GM21526 (cell line): Measurements from ENCODE around the gene DCT.
A peak's percentile ranks its signal among the peaks of the same experiment; 100 is the strongest.

Source experiments
- ATAC-seq: cut with Tn5 transposase; IDR thresholded peaks from one replicate; pipeline ENCODE4 v1.9.1; 2021; ENCODE audit warnings: moderate library complexity; ENCODE audit not compliant: unreplicated experiment, low FRiP score

DCT gene

GRCh38 chr13:94455414-94455813, 24.1 kb downstream of the DCT start:
- ATAC-seq, result no peak

- ATAC-seq, result no peak
Observed at GRCh38 chr13:94454906-94455305, 24.6 kb downstream of the DCT start.

GRCh38 chr13:94454334-94454733, 25.1 kb downstream of the DCT start:
- no peak for ATAC-seq

- ATAC-seq, result no peak
Observed at GRCh38 chr13:94444826-94445225, 34.7 kb downstream of the DCT start.

GRCh38 chr13:94435604-94436226, 43.8 kb downstream of the DCT start:
- ATAC-seq, result no peak

GRCh38 chr13:94433055-94433961, 46.2 kb downstream of the DCT start:
- no peak for ATAC-seq

- ATAC-seq, result no peak
Observed at GRCh38 chr13:94431987-94432386, 47.5 kb downstream of the DCT start.

GRCh38 chr13:94431574-94431973, 47.9 kb downstream of the DCT start:
- no peak for ATAC-seq

- no peak for ATAC-seq
Observed at GRCh38 chr13:94427313-94427953, 52.0 kb downstream of the DCT start.

- no peak for ATAC-seq
Observed at GRCh38 chr13:94419925-94420305, 59.6 kb downstream of the DCT start.

- peak; percentile 53 for ATAC-seq
Observed at GRCh38 chr13:94419304-94419924, 60.1 kb downstream of the DCT start.

- no peak for ATAC-seq
Observed at GRCh38 chr13:94417294-94417693, 62.2 kb downstream of the DCT start.

- ATAC-seq, result no peak
Observed at GRCh38 chr13:94416454-94417080, 62.9 kb downstream of the DCT start.

GRCh38 chr13:94415500-94416237, 63.8 kb downstream of the DCT start:
- no peak for ATAC-seq

- no peak for ATAC-seq
Observed at GRCh38 chr13:94414708-94415107, 64.8 kb downstream of the DCT start.

GRCh38 chr13:94414141-94414540, 65.3 kb downstream of the DCT start:
- ATAC-seq, result no peak

- ATAC-seq, result no peak
Observed at GRCh38 chr13:94413598-94413944, 65.9 kb downstream of the DCT start.

GRCh38 chr13:94412870-94413597, 66.4 kb downstream of the DCT start:
- no peak for ATAC-seq

GRCh38 chr13:94411747-94412146, 67.7 kb downstream of the DCT start:
- ATAC-seq, result no peak
